Liver (tissue), 9 donors: ENCODE results near the gene ADCY2. TPM values are rescaled to one million over a fixed set of nuclear protein-coding genes. Genes with fewer than 3 reads are reported as not detected.

Experiments
- DNase-seq: peaks from one replicate; pipeline ENCODE4 v3.0.0-alpha.2; 2017; ENCODE audit warnings: low spot score
- H3K27ac ChIP-seq, 2 donors: one replicate each; pipeline ENCODE4 v1.7.0; 2013; ENCODE audit warnings: inconsistent platforms in 2 of 2, low read length in 2 of 2, control low read depth in 1 of 2, low read depth in 1 of 2, mild to moderate bottlenecking in 1 of 2
- H3K27me3 ChIP-seq, 4 donors: one replicate each; pipeline versions ENCODE4 v1.6.1 to v1.7.0; 2013; ENCODE audit warnings: low read length in 3 of 4, inconsistent platforms in 1 of 4, mild to moderate bottlenecking in 1 of 4, moderate library complexity in 1 of 4; ENCODE audit not compliant: control insufficient read depth in 4 of 4, insufficient read depth in 4 of 4
- H3K36me3 ChIP-seq, 4 donors: one replicate each; pipeline versions ENCODE4 v1.6.1 to v1.7.0; 2013; ENCODE audit warnings: low read length in 3 of 4, mild to moderate bottlenecking in 3 of 4, low read depth in 1 of 4, moderate library complexity in 1 of 4; ENCODE audit not compliant: control insufficient read depth in 4 of 4, insufficient read depth in 3 of 4
- H3K4me1 ChIP-seq, 4 donors: one replicate each; pipeline versions ENCODE4 v1.6.1 to v1.7.0; 2013; ENCODE audit warnings: low read length in 3 of 4, mild to moderate bottlenecking in 3 of 4, moderate library complexity in 1 of 4; ENCODE audit not compliant: control insufficient read depth in 4 of 4, insufficient read depth in 4 of 4
- H3K4me3 ChIP-seq, 3 donors: one replicate each; pipeline versions ENCODE4 v1.6.1 to v1.7.0; 2013; ENCODE audit warnings: low read length in 3 of 3, control low read depth in 1 of 3, low read depth in 1 of 3, mild to moderate bottlenecking in 1 of 3
- H3K9ac ChIP-seq, 2 donors: one replicate each; pipeline ENCODE4 v1.7.0; 2013; ENCODE audit warnings: low read length in 2 of 2, mild to moderate bottlenecking in 2 of 2, moderate library complexity in 2 of 2, control low read depth in 1 of 2, low read depth in 1 of 2
- H3K9me3 ChIP-seq, 4 donors: one replicate each; pipeline versions ENCODE4 v1.6.1 to v1.7.0; 2013; ENCODE audit warnings: low read length in 3 of 4; ENCODE audit not compliant: control insufficient read depth in 4 of 4
- ATF3 ChIP-seq: IDR thresholded peaks from 2 replicates; pipeline ENCODE4 v1.6.1; 2016; ENCODE audit warnings: antibody characterized with exemption
- CTCF ChIP-seq: fragments of 150-350 bp; IDR thresholded peaks from 2 replicates; pipeline ENCODE4 v1.5.1; 2017; ENCODE audit warnings: improper control_type of control experiment, low read depth, low read length; ENCODE audit not compliant: missing input control
- EGR1 ChIP-seq, 2 donors: IDR thresholded peaks; 2 replicates each; pipeline ENCODE4 v1.6.1; 2016 to 2018; ENCODE audit warnings: antibody characterized with exemption in 2 of 2, low read depth in 2 of 2
- FOXA1 ChIP-seq: IDR thresholded peaks from 2 replicates; pipeline ENCODE4 v1.6.1; 2016; ENCODE audit warnings: antibody characterized with exemption
- FOXA2 ChIP-seq: IDR thresholded peaks from 2 replicates; pipeline ENCODE4 v1.6.1; 2016; ENCODE audit warnings: antibody characterized with exemption
- GABPA ChIP-seq, 2 donors: IDR thresholded peaks in 1 of 2; conservative IDR thresholded peaks in 1 of 2; 2 replicates each; pipeline ENCODE4 v1.6.1; 2016; ENCODE audit warnings: antibody characterized with exemption in 2 of 2, mild to moderate bottlenecking in 1 of 2, moderate library complexity in 1 of 2
- HNF4A ChIP-seq, 2 donors: conservative IDR thresholded peaks; 2 replicates each; pipeline ENCODE4 v1.6.1; 2016; ENCODE audit warnings: antibody characterized with exemption in 2 of 2, mild to moderate bottlenecking in 2 of 2
- HNF4G ChIP-seq: IDR thresholded peaks from 2 replicates; pipeline ENCODE4 v1.6.1; 2016; ENCODE audit warnings: antibody characterized with exemption
- JUND ChIP-seq, 2 donors: IDR thresholded peaks; 2 replicates each; pipeline ENCODE4 v1.6.1; 2016; ENCODE audit warnings: antibody characterized with exemption in 2 of 2
- MAX ChIP-seq: IDR thresholded peaks from 2 replicates; pipeline ENCODE4 v1.6.1; 2016; ENCODE audit warnings: antibody characterized with exemption
- NR2F2 ChIP-seq: IDR thresholded peaks from 2 replicates; pipeline ENCODE4 v1.6.1; 2016; ENCODE audit warnings: antibody characterized with exemption
- RAD21 ChIP-seq, 2 donors: IDR thresholded peaks; 2 replicates each; pipeline ENCODE4 v1.6.1; 2016; ENCODE audit warnings: antibody characterized with exemption in 2 of 2, mild to moderate bottlenecking in 2 of 2
- REST ChIP-seq: IDR thresholded peaks from 2 replicates; pipeline ENCODE4 v1.6.1; 2016; ENCODE audit warnings: antibody characterized with exemption, mild to moderate bottlenecking
- RXRA ChIP-seq, 2 donors: IDR thresholded peaks; 2 replicates each; pipeline ENCODE4 v1.6.1; 2017 to 2018; ENCODE audit warnings: antibody characterized with exemption in 2 of 2, mild to moderate bottlenecking in 1 of 2
- TAF1 ChIP-seq: conservative IDR thresholded peaks from 2 replicates; pipeline ENCODE4 v1.6.1; 2016; ENCODE audit warnings: antibody characterized with exemption, mild to moderate bottlenecking
- YY1 ChIP-seq: IDR thresholded peaks from 2 replicates; pipeline ENCODE4 v1.6.1; 2016; ENCODE audit warnings: antibody characterized with exemption, mild to moderate bottlenecking
- ZBTB33 ChIP-seq: IDR thresholded peaks from 2 replicates; pipeline ENCODE4 v1.6.1; 2016; ENCODE audit warnings: antibody characterized with exemption
- WGBS: extraction: QIAGEN DNeasy Blood & Tissue Kit; methylation state at CpG from one replicate; pipeline ENCODE4 v1.1.7; 2013; 5-methylcytosine and 5-hydroxymethylcytosine counted together
- polyA plus RNA-seq, 2 donors: library from polyadenylated mRNA; stranded (reverse) in 1 of 2; unstranded in 1 of 2; fragments of 200-250 nt in 1 of 2; fragments of >200 nt in 1 of 2; fragmentation: Nextera tagmentation in 1 of 2; extraction: Ambion mirVana in 1 of 2; gene quantifications; one replicate each; pipeline versions ENCODE4 v1.2.1 to v1.2.3, GENCODE V29; 2013 to 2015
- total RNA-seq, 2 donors: library from RNA; depleted of rRNA; stranded (reverse); fragments of >200 nt; gene quantifications; one replicate each; pipeline ENCODE4 v1.2.3, GENCODE V29; 2014
- donor health status: healthy.
- donor health status: healthy.
- donor health status: healthy.
- donor health status: healthy.
- donor health status: healthy.

The ADCY2 gene
- total and polyA plus RNA-seq, 4 donors: not detected

- 84% methylated on average over 3 of the region's 3 CpGs for WGBS
- Histone ChIP-seq H3K9ac (no peak overlapping the region), H3K4me1 (no peaks in the 10 kb centered on the region), H3K36me3 (no peaks in the 10 kb centered on the region), H3K27ac (no peak overlapping the region), H3K9me3 (no peaks in the 10 kb centered on the region), H3K4me3 (no peak overlapping the region), H3K27me3 (no peaks in the 10 kb centered on the region)
- TF ChIP-seq ATF3: no peak
- TF ChIP-seq NR2F2: no peak
- no peak for TF ChIP-seq EGR1 (IDR thresholded peaks at IDR 0.05; ENCODE audit: low read depth in 2 of 2)
- TF ChIP-seq ZBTB33: no peak
- no peak for TF ChIP-seq RXRA (IDR thresholded peaks at IDR 0.05)
- no peak for TF ChIP-seq TAF1
- no peak for TF ChIP-seq FOXA2
- no peak for TF ChIP-seq RAD21 (IDR thresholded peaks at IDR 0.05)
- TF ChIP-seq YY1: no peak
- TF ChIP-seq FOXA1: no peak
- TF ChIP-seq JUND (IDR thresholded peaks at IDR 0.05): no peak
- TF ChIP-seq CTCF: no peak
- no peak for TF ChIP-seq REST
- no peak for DNase-seq
These were observed 391.8 kb downstream of the ADCY2 start for GRCh38 chr5:7787770-7788169.

GRCh38 chr5:7789567-7789966, 393.6 kb downstream of the ADCY2 start:
- no peaks in the 10 kb centered on the region for H3K27me3 ChIP-seq
- no peaks in the 10 kb centered on the region for H3K9me3 ChIP-seq
- no peak overlapping the region for H3K4me3 ChIP-seq
- no peaks in the 10 kb centered on the region for H3K4me1 ChIP-seq
- no peak overlapping the region for H3K27ac ChIP-seq
- DNase-seq: no peak
- WGBS: 92% methylated on average over 7 of the region's 7 CpGs
- H3K36me3 ChIP-seq: no peaks in the 10 kb centered on the region
- H3K9ac ChIP-seq: no peak overlapping the region
- no peak for TF ChIP-seq MAX
- no peak for TF ChIP-seq ZBTB33
- TF ChIP-seq FOXA1: no peak
- no peak for TF ChIP-seq RAD21 (IDR thresholded peaks at IDR 0.05)
- TF ChIP-seq ATF3: no peak
- TF ChIP-seq JUND (IDR thresholded peaks at IDR 0.05): no peak
- TF ChIP-seq RXRA (IDR thresholded peaks at IDR 0.05): no peak
- TF ChIP-seq FOXA2: no peak
- TF ChIP-seq YY1: no peak
- TF ChIP-seq HNF4A (conservative IDR thresholded peaks at IDR 0.05): no peak
- TF ChIP-seq GABPA (IDR thresholded peaks at IDR 0.05 in 1 of 2, conservative IDR thresholded peaks at IDR 0.05 in 1 of 2): no peak
- no peak for TF ChIP-seq HNF4G
- no peak for TF ChIP-seq CTCF
- no peak for TF ChIP-seq TAF1
